Measurements from ENCODE around the gene NR4A1.

NR4A1 gene

GRCh38 chr12:52080403-52081251, 29.4 kb downstream of the NR4A1 start:
- H3K9me2 ChIP-seq (replicated peaks; ENCODE audit: insufficient read depth, low read length) = no peaks in the 10 kb centered on the region
- H3K36me3 ChIP-seq (ENCODE audit: low read length) = no peaks in the 10 kb centered on the region
- TF ChIP-seq, protein P1, sequence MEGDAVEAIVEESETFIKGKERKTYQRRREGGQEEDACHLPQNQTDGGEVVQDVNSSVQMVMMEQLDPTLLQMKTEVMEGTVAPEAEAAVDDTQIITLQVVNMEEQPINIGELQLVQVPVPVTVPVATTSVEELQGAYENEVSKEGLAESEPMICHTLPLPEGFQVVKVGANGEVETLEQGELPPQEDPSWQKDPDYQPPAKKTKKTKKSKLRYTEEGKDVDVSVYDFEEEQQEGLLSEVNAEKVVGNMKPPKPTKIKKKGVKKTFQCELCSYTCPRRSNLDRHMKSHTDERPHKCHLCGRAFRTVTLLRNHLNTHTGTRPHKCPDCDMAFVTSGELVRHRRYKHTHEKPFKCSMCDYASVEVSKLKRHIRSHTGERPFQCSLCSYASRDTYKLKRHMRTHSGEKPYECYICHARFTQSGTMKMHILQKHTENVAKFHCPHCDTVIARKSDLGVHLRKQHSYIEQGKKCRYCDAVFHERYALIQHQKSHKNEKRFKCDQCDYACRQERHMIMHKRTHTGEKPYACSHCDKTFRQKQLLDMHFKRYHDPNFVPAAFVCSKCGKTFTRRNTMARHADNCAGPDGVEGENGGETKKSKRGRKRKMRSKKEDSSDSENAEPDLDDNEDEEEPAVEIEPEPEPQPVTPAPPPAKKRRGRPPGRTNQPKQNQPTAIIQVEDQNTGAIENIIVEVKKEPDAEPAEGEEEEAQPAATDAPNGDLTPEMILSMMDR (IDR thresholded peaks at IDR 0.05; ENCODE audit: insufficient read depth, low read length, poor library complexity, severe bottlenecking) = no peak
- TF ChIP-seq EZH2phosphoT487 (conservative IDR thresholded peaks at IDR 0.05; ENCODE audit: low read length) = no peak
- H2AFZ ChIP-seq (ENCODE audit: low read depth, low read length, severe bottlenecking) = no peak overlapping the region
- no peaks in the 10 kb centered on the region for H3F3A ChIP-seq (ENCODE audit: insufficient read depth)
- H3K79me2 ChIP-seq (ENCODE audit: insufficient read depth, low read length) = no peaks in the 10 kb centered on the region
- no peak overlapping the region for H3K4me2 ChIP-seq (ENCODE audit: low read depth, low read length, poor library complexity, severe bottlenecking)
- H3K9ac ChIP-seq (ENCODE audit: low read length) = peak overlapping the region; percentile 5; the same call in 1 of the 2 replicates
- H4K20me1 ChIP-seq (ENCODE audit: low read depth, low read length) = no peaks in the 10 kb centered on the region
- no peak overlapping the region for H3K27ac ChIP-seq (ENCODE audit: low read depth, low read length)
- H3K4me3 ChIP-seq (ENCODE audit: insufficient read depth, low read length, poor library complexity, severe bottlenecking) = no peak overlapping the region
- H3K27me3 ChIP-seq (ENCODE audit: low read length) = no peaks in the 10 kb centered on the region
- no peaks in the 10 kb centered on the region for H3K9me3 ChIP-seq (ENCODE audit: insufficient read depth, low read length)

DNA sequence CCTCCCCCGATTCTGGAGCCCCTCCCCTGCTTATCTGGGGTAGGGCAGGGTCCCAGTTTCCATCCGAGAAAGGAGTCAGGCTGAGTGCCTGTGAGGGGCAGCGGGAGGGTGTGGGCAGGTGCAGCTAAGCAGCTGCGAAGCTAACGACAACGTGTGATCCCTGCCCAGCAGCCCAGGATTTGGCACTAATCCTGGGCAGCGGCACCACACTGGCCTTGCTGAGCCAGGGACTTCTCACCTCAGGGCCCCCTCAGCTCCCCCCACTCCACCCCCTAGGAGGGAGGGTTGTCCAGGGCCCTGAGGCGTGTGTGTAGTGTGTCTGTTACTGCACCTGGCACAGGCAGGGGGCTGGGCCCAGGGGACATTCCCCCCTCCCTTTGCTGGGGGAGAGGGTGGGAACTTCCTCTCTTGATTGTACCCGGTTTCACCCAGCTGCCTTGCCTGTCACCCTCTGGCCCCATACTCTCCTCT, 30.1 kb downstream of the NR4A1 start:
- Histone ChIP-seq H3K27me3 (ENCODE audit: low read length) (no peaks in the 10 kb centered on the region), H4K20me1 (ENCODE audit: low read depth, low read length) (no peaks in the 10 kb centered on the region), H3K27ac (ENCODE audit: low read depth, low read length) (no peak overlapping the region), H3K9me2 (replicated peaks; ENCODE audit: insufficient read depth, low read length) (no peaks in the 10 kb centered on the region), H2AFZ (ENCODE audit: low read depth, low read length, severe bottlenecking) (no peak overlapping the region), H3F3A (ENCODE audit: insufficient read depth) (no peaks in the 10 kb centered on the region), H3K4me3 (ENCODE audit: insufficient read depth, low read length, poor library complexity, severe bottlenecking) (no peak overlapping the region), H3K36me3 (ENCODE audit: low read length) (no peaks in the 10 kb centered on the region), H3K9me3 (ENCODE audit: insufficient read depth, low read length) (no peaks in the 10 kb centered on the region), H3K79me2 (ENCODE audit: insufficient read depth, low read length) (no peaks in the 10 kb centered on the region), H3K4me2 (ENCODE audit: low read depth, low read length, poor library complexity, severe bottlenecking) (no peak overlapping the region), H3K9ac (ENCODE audit: low read length) (peak overlapping the region; percentile 5; the same call in 1 of the 2 replicates)
- TF ChIP-seq, protein P1 (IDR thresholded peaks at IDR 0.05; ENCODE audit: insufficient read depth, low read length, poor library complexity, severe bottlenecking) = no peak
- no peak for TF ChIP-seq EZH2phosphoT487 (conservative IDR thresholded peaks at IDR 0.05; ENCODE audit: low read length)

DNA sequence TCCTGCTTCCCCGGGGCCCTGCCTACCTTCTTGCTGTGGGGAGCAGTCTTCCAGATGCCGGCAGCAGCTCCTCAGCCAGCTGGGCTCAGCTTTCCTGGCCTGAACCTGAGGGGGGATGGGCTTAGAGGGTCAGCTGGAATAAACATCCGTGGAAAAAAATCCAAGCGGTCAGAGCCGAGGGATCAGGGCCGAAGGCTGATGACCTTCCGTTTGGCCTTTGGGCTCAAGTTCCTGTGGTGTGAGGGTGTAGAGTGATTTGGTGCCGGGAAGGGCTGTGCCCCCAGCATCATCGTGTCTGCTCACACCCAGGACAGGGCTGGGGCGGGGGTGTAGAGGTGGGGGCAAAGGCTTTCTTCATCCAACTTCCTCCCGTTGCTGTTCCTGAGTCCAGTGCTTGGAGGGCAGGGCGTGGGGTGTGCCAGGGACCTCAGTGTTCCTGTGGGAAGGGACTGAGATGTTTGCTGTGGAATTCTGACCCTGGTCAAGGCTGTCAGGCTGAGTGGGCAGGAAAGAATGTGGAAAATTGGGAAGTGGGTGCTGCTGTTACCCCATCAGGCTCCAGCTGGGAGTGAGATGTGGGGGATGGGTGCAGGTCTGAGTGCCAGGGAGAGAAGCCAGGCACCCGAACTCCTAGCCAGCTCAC, 30.9 kb downstream of the NR4A1 start:
- Histone ChIP-seq H4K20me1 (ENCODE audit: low read depth, low read length) (no peaks in the 10 kb centered on the region), H3K27me3 (ENCODE audit: low read length) (no peaks in the 10 kb centered on the region), H3K9me3 (ENCODE audit: insufficient read depth, low read length) (no peaks in the 10 kb centered on the region), H3F3A (ENCODE audit: insufficient read depth) (no peaks in the 10 kb centered on the region), H3K4me3 (ENCODE audit: insufficient read depth, low read length, poor library complexity, severe bottlenecking) (no peak overlapping the region), H2AFZ (ENCODE audit: low read depth, low read length, severe bottlenecking) (no peak overlapping the region), H3K79me2 (ENCODE audit: insufficient read depth, low read length) (no peaks in the 10 kb centered on the region), H3K4me2 (ENCODE audit: low read depth, low read length, poor library complexity, severe bottlenecking) (no peak overlapping the region), H3K36me3 (ENCODE audit: low read length) (no peaks in the 10 kb centered on the region), H3K9ac (ENCODE audit: low read length) (no peak overlapping the region), H3K9me2 (replicated peaks; ENCODE audit: insufficient read depth, low read length) (no peaks in the 10 kb centered on the region), H3K27ac (ENCODE audit: low read depth, low read length) (no peak overlapping the region)
- TF ChIP-seq, protein P1 (IDR thresholded peaks at IDR 0.05; ENCODE audit: insufficient read depth, low read length, poor library complexity, severe bottlenecking) = no peak
- no peak for TF ChIP-seq EZH2phosphoT487 (conservative IDR thresholded peaks at IDR 0.05; ENCODE audit: low read length)
